A549 (cell line): ENCODE data around the gene ROPN1L.

Experiments used
- CTCF ChIP-seq: fragments of >200 bp; sonication (Bioruptor Twin); formaldehyde crosslinking; IDR thresholded peaks from 3 replicates; pipeline ENCODE4 v1.5.1; 2016
- POLR2A ChIP-seq: IDR thresholded peaks from 2 replicates; pipeline ENCODE4 v1.6.1; 2012; ENCODE audit warnings: mild to moderate bottlenecking, low read length

GRCh38 chr5:10477943-10478342 lies 36.3 kb downstream of the ROPN1L start:
- TF ChIP-seq CTCF (no peak), POLR2A (no peak)
